IMR-90 (cell line): ENCODE data around the gene ACTA2.

ENCODE experiments used
- CTCF ChIP-seq: conservative IDR thresholded peaks from 2 replicates; pipeline ENCODE4 v1.5.1; 2012; ENCODE audit warnings: mild to moderate bottlenecking, low read depth, low read length, improper control_type of control experiment
- POLR2A ChIP-seq: IDR thresholded peaks from 2 replicates; pipeline ENCODE4 v1.6.1; 2012; ENCODE audit warnings: mild to moderate bottlenecking, low read depth, low read length

- TF ChIP-seq POLR2A (no peak), CTCF (no peak)
These were observed 1.1 kb upstream of the ACTA2 start for GRCh38 chr10:88953662-88954061.
